ENCODE measurements around the gene PACRG.

- TF ChIP-seq CTCF (IDR thresholded peaks at IDR 0.05; ENCODE audit: low read depth, low read length) (no peak), POLR2A (IDR thresholded peaks at IDR 0.05; ENCODE audit: extremely low read depth, insufficient read length) (no peak)
These were observed 605.3 kb downstream of the PACRG start for GRCh38 chr6:163333038-163333437.

Measured in NB4 (cell line).